Upper lobe of right lung (tissue), 1 donor: ENCODE data around the gene SLC16A4. TPM values are rescaled to one million over a fixed set of nuclear protein-coding genes. Genes with fewer than 3 reads are reported as not detected.

Source experiments
- ATAC-seq: fragments of 200-7000 bp; cut with Tn5 transposase; one replicate; pipeline ENCODE4 v1.9.1; 2020; ENCODE audit warnings: mild to moderate bottlenecking, moderate library complexity
- DNase-seq: peaks from one replicate; pipeline ENCODE4 v3.0.0-alpha.2; 2020
- H3K27ac ChIP-seq: fragments of 200-600 bp; one replicate; pipeline ENCODE4 v1.8.0; 2022
- H3K27me3 ChIP-seq: fragments of 200-600 bp; one replicate; pipeline ENCODE4 v1.8.0; 2022; ENCODE audit warnings: mild to moderate bottlenecking
- H3K36me3 ChIP-seq: fragments of 200-600 bp; one replicate; pipeline ENCODE4 v1.8.0; 2022
- H3K4me1 ChIP-seq: fragments of 200-600 bp; one replicate; pipeline ENCODE4 v1.8.0; 2022
- H3K4me3 ChIP-seq: fragments of 200-600 bp; one replicate; pipeline ENCODE4 v1.8.0; 2022; ENCODE audit warnings: mild to moderate bottlenecking
- H3K9me3 ChIP-seq: fragments of 200-600 bp; one replicate; pipeline ENCODE4 v1.8.0; 2022
- CTCF ChIP-seq: fragments of 200-600 bp; IDR thresholded peaks from one replicate; pipeline ENCODE4 v1.8.0; 2022; ENCODE audit warnings: antibody characterized with exemption
- intact Hi-C: fragments of 100-400 bp; cut with DNase I; formaldehyde crosslinking; loops from one replicate; pipeline ENCODE4 v1.11.0; 2022
- total RNA-seq: library from RNA; stranded (reverse); fragmentation: NEBNext Ultra II Directional; extraction: Animal tissue kit (Norgen Biotek cat#: 25700); gene quantifications from one replicate; pipeline ENCODE4 v1.2.1, GENCODE V29; 2021
- donor health status: DM: no; HTN: yes; CAD: no; lungs with severe emphysema.

SLC16A4 gene
- total RNA-seq, 1 donor from 2014 or later = 15.9 TPM

DNA sequence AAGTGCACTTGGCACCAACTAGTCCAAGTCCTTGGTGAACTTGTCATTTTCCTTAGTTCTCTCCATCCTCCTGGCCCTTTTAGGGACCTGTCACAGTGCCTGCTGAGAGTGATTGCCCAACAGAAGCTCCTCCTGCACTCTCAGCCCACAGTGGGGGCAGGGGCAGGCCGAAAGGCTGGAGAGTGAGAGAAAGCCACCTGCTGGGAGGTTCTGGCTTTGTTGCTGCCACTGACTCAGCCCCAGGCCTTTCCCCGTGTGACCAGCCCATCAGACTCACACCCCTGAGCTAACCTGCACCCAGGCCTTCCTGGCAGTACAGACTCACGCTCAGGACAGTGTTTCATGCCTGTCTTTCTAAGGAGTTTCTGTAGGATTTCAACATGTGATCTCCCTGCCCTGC is 43.0 kb upstream of the SLC16A4 start:
- Histone ChIP-seq H3K27me3 (no peaks in the 10 kb centered on the region), H3K36me3 (no peaks in the 10 kb centered on the region), H3K9me3 (no peaks in the 10 kb centered on the region), H3K4me1 (peaks cover 14% of the 10 kb centered on the region), H3K27ac (peak overlapping the region; percentile 65), H3K4me3 (no peak overlapping the region)
- intact Hi-C loops = no loop called here
- TF ChIP-seq CTCF = peak; percentile 33
- DNase-seq = peak; percentile 89
- ATAC-seq = peak; percentile 97

- no peak for TF ChIP-seq CTCF
- no peak for ATAC-seq
- intact Hi-C loops = no loop called here
- DNase-seq = no peak
- no peaks in the 10 kb centered on the region for H3K36me3 ChIP-seq
- no peaks in the 10 kb centered on the region for H3K27me3 ChIP-seq
- H3K9me3 ChIP-seq = no peaks in the 10 kb centered on the region
- no peak overlapping the region for H3K4me3 ChIP-seq
- peak overlapping the region; percentile 65 for H3K27ac ChIP-seq
- peaks cover 14% of the 10 kb centered on the region for H3K4me1 ChIP-seq
These were observed 42.4 kb upstream of the SLC16A4 start for GRCh38 chr1:110433213-110433612.

DNA sequence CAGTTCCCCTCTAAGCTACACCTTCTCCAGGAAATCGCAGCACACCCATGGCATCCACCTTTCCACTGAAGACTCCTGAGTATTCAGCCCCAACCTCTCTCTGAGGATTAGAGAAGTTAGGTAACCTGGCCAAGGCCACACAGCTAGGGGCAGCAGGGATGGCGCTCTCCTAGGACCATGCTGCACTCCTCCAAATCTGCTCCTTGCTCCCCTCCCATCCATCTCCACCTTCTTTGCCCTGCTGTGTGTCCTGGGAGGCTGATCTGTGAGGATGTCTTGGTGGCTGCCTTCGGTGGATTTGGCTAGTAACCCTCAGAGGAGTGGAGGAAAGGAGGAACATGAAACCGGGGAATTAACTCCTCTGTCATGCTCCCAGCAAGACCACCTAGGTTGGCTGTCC is 40.1 kb upstream of the SLC16A4 start:
- no peak overlapping the region for H3K4me3 ChIP-seq

GRCh38 chr1:110430366-110430765 is 39.5 kb upstream of the SLC16A4 start:
- no peak overlapping the region for H3K4me3 ChIP-seq
- no peak for TF ChIP-seq CTCF
- H3K9me3 ChIP-seq = no peaks in the 10 kb centered on the region

More for the DNA sequence above, 40.1 kb upstream of the SLC16A4 start:
- H3K9me3 ChIP-seq = no peaks in the 10 kb centered on the region
- H3K27me3 ChIP-seq = no peaks in the 10 kb centered on the region
- H3K36me3 ChIP-seq = no peaks in the 10 kb centered on the region
- no peak for DNase-seq
- no peak for ATAC-seq
- intact Hi-C loops = no loop called here
- no peak for TF ChIP-seq CTCF
- H3K4me1 ChIP-seq = peaks cover 14% of the 10 kb centered on the region
- H3K27ac ChIP-seq = no peak overlapping the region

GRCh38 chr1:110428946-110429345 is 38.1 kb upstream of the SLC16A4 start:
- no peak overlapping the region for H3K4me3 ChIP-seq
- peaks cover 19% of the 10 kb centered on the region for H3K4me1 ChIP-seq
- no peaks in the 10 kb centered on the region for H3K27me3 ChIP-seq
- no peaks in the 10 kb centered on the region for H3K36me3 ChIP-seq
- intact Hi-C loops = no loop called here
- no peaks in the 10 kb centered on the region for H3K9me3 ChIP-seq
- no peak for TF ChIP-seq CTCF
- DNase-seq (no peak), ATAC-seq (no peak)
- no peak overlapping the region for H3K27ac ChIP-seq

More at GRCh38 chr1:110430366-110430765, 39.5 kb upstream of the SLC16A4 start:
- H3K27me3 ChIP-seq = no peaks in the 10 kb centered on the region
- intact Hi-C loops = no loop called here
- ATAC-seq (no peak), DNase-seq (no peak)
- H3K4me1 ChIP-seq = peaks cover 17% of the 10 kb centered on the region
- no peaks in the 10 kb centered on the region for H3K36me3 ChIP-seq
- no peak overlapping the region for H3K27ac ChIP-seq

- Histone ChIP-seq H3K4me1 (peaks cover 11% of the 10 kb centered on the region), H3K9me3 (no peaks in the 10 kb centered on the region), H3K27me3 (no peaks in the 10 kb centered on the region), H3K27ac (no peak overlapping the region), H3K4me3 (no peak overlapping the region), H3K36me3 (no peaks in the 10 kb centered on the region)
- peak; percentile 67 for ATAC-seq
- intact Hi-C loops = no loop called here
- no peak for TF ChIP-seq CTCF
- no peak for DNase-seq
These were observed 36.0 kb upstream of the SLC16A4 start for GRCh38 chr1:110426854-110427253.
